Epithelial cell of prostate (primary cell): ENCODE measurements around the gene KLHL11.
"Not testable (repeated sequence)": the region's sequence is repeated elsewhere in the genome, so short reads cannot be mapped to it uniquely, and the experiment has no call there.

Experiments
- DNase-seq: peaks from one replicate; pipeline ENCODE4 v3.0.0-alpha.2; 2011; ENCODE audit warnings: low read depth, low spot score
- H3K27ac ChIP-seq: fragments of 450-650 bp; 2 replicates; pipeline ENCODE4 v1.5.1; 2017; ENCODE audit warnings: mild to moderate bottlenecking

KLHL11 gene

GRCh38 chr17:41840781-41841180 lies 24.4 kb downstream of the KLHL11 start:
- DNase-seq, H3K27ac ChIP-seq: not testable (repeated sequence)

GRCh38 chr17:41839448-41839847 lies 25.8 kb downstream of the KLHL11 start:
- DNase-seq, H3K27ac ChIP-seq: not testable (repeated sequence)

- no peak for DNase-seq
- H3K27ac ChIP-seq = no peak within 1 kb of the TSS
Measured at GRCh38 chr17:41837761-41838538, 27.3 kb downstream of the KLHL11 start, which contains the start of gene KLHL10. Gene KLHL10, plus strand, starts transcription at chr17:41837825. Its CDS starts 108 bp downstream, at chr17:41837933.

DNA sequence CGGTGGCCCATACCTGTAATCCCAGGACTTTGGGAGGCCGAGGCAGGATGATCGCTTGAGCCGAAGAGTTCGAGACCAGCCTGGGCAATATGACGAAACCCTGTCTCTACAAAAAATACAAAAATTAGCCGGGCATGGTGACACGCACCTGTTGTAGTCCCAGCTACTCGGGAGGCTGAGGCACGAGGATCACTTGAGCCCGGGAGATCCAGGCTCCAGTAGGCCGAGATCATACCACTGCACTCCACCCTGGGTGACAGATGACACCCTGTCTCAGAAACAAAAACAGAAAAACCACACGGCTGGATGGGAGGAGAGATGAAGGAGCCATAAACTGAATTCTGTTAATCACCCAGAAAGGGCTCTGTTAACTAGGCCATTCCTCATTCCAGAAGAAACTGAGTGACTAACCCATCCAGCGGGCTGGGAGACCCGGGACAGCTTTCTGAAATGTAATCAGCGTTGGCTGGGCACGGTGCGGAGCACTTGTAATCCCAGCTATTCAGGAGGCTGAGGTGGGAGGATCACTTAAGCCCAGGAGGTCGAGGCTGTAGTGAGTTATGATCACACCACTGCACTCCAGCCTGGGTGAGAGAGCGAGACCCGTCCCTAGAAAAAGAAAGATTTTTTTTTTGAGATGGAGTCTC lies 28.6 kb downstream of the KLHL11 start:
- H3K27ac ChIP-seq = no peak overlapping the region
- DNase-seq = no peak

DNA sequence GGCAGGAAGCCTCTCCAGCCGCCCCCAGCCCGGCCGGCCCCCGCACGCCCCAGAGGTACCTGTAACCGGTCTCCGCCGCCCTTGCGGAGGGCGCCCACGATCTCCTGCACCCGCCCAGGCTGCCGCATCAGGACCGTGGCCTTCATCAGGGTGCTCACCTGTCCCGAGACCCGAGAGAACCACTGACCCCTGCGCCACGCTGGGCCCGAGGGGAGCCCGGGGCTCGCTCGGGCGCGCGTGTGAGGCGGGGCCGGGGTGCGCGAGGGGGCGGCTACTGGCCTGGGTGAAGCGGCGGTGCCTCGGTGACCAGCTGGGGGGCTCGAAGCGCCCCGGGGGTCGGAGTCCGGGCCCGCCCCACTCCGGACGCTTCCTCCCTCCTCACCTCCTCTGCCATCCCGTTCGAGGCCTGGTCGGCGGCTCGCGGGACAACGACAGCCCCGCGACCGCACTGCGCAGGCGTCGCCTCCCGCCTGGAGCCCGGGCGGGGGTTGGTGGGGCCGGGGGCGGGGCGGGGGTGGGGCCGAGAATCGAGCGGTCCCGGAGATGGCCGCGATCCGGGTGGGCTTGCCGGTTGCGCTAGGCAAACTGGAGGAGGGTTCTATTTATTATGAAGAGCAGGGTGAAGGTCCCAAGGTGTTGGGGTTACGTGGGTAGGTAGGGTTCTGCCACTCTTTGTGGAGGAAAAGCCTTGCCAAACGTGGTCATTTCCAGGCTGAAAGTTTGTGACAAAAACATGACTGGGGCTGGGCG lies 29.2 kb downstream of the KLHL11 start, which contains the start of gene NT5C3B:
TSS of gene NT5C3B (minus strand) at position 433 of the 750 bp plus-strand sequence. CDS start at position 394, 39 bp downstream.
- no peak within 1 kb of the TSS for H3K27ac ChIP-seq
- no peak for DNase-seq

DNA sequence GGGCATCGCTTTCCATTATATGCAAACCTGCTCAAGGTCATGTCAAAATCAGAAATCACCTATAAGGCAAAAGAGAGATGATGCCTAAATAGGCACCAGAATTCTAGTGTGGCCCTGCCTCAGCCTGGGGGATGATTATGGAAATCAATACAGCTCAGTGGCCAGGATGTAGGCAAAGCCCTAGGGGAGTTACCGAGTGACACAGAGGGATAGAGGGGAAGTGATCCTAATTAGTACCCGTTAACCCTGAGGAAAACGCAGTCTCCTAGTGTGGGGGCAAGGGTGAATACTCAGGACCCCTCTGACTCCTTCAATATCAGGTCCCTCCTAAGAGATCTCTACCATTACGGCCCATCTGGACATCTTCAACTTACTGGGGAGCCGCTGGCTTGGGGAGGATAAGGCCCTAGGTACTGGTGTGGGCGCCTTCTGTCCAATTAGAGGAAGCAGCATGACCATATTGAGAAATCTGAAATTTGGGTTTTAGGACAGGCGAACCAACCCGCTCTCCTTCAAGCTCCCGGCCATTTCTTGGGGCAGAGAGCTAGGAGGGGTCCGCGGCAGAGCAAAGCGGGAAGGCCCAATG lies 29.9 kb downstream of the KLHL11 start:
- no peak overlapping the region for H3K27ac ChIP-seq
- DNase-seq = no peak

DNA sequence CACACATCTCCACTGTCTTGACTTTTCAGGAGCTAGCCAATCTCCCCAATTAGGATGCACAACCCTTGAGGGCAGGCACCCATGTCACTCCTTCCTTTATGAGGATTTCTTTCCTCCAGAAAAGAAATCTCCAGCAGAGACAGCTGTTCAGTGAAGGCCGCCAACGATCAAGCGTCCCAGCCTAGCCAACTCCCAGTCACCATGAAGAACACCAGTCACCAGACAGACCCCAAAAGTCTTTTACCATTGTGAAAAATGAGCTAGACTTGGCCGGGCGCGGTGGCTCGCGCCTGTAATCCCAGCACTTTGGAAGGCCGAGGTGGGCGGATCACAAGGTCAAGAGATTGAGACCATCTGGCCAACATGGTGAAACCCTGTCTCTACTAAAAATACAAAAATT lies 35.3 kb downstream of the KLHL11 start:
- not testable (repeated sequence) for DNase-seq, H3K27ac ChIP-seq

- H3K27ac ChIP-seq = no peak overlapping the region
- DNase-seq = no peak
Measured at GRCh38 chr17:41825175-41825845, 39.9 kb downstream of the KLHL11 start.

- no peak overlapping the region for H3K27ac ChIP-seq
- no peak for DNase-seq
Measured at GRCh38 chr17:41824086-41824485, 41.1 kb downstream of the KLHL11 start.

- DNase-seq = no peak
- H3K27ac ChIP-seq = no peak overlapping the region
Measured at GRCh38 chr17:41823580-41823979, 41.6 kb downstream of the KLHL11 start.

DNA sequence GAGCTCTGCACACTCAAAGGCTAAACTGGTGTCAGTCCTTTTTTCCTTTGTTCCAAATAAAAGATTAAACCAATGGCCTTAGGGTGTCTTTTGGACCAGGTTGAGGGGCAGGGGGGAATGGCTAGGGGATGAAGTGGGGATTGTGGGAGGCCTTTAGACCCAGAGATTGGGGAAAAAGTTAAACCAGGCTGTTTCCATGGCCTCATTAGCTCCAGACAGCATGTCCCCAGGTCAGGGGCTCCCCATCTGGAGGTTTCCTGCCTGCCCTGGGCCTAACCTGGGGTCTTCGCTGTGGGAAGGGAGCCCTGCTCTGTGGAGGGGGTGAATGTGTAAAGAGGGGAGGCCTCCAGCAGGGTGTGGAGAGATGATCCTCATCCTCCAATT lies 42.1 kb downstream of the KLHL11 start:
- H3K27ac ChIP-seq = no peak overlapping the region
- no peak for DNase-seq

DNA sequence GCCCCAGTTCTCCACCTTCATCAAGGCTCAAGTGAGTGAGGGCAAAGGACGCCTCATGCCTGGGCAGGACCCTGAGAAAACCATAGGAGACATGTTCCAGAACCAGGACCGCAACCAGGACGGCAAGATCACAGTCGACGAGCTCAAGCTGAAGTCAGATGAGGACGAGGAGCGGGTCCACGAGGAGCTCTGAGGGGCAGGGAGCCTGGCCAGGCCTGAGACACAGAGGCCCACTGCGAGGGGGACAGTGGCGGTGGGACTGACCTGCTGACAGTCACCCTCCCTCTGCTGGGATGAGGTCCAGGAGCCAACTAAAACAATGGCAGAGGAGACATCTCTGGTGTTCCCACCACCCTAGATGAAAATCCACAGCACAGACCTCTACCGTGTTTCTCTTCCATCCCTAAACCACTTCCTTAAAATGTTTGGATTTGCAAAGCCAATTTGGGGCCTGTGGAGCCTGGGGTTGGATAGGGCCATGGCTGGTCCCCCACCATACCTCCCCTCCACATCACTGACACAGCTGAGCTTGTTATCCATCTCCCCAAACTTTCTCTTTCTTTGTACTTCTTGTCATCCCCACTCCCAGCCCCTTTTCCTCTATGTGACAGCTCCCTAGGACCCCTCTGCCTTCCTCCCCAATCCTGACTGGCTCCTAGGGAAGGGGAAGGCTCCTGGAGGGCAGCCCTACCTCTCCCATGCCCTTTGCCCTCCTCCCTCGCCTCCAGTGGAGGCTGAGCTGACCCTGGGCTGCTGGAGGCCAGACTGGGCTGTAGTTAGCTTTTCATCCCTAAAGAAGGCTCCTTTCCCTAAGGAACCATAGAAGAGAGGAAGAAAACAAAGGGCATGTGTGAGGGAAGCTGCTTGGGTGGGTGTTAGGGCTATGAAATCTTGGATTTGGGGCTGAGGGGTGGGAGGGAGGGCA lies 42.7 kb downstream of the KLHL11 start:
- H3K27ac ChIP-seq = no peak overlapping the region
- no peak for DNase-seq

DNA sequence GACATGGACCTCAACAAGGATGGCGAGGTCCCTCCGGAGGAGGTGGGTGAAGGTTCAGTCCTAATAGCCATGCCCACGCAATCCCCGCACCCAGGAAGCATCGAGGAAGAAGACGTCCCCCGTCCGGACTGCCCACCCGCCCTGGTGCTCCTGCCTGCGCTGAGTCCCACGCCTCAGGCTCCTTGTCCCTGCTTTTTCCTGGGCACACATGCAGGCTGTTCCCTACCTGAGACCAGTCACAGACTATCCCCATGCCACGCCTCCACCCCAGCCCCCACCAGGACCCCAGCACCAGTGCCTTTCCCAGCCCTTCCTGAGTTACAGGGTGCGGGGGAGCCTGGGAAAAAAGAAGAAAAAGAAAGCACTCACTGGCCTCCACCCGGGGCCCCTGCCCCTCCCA lies 43.4 kb downstream of the KLHL11 start:
- H3K27ac ChIP-seq = no peak overlapping the region
- no peak for DNase-seq

DNA sequence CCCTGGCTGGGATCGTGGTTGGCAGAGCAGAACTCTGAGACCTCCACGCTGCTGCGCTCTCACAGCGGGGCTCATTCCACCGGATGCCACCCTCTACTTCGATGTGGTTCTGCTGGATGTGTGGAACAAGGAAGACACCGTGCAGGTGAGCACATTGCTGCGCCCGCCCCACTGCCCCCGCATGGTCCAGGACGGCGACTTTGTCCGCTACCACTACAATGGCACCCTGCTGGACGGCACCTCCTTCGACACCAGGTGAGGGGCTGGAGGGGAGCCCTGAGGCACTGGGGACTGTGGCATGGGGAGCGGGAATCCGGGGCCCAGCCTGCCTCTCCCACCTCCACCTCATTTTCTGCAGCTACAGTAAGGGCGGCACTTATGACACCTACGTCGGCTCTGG lies 47.2 kb downstream of the KLHL11 start:
- no peak for DNase-seq
- H3K27ac ChIP-seq = no peak overlapping the region

GRCh38 chr17:41816637-41817320 lies 48.4 kb downstream of the KLHL11 start:
- no peak for DNase-seq

DNA sequence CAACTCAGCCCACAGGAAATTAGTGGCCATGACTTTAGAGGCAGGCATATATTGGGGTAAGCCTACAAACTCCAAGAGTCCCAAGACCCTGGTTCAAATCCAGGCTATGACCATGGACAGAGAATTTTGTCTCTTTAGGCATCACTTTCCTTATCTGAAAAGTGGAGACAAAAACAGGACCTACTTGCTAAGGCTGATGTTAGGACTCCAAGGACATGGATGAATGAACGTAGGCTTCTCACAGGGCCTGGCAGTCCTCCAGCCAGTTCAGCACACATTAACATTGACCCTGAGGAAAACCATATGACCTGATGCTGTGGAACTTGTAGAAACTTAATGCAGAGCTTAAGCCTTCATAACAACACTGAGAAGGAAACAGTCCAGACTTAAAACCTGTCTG lies 51.0 kb downstream of the KLHL11 start:
- no peak for DNase-seq
- no peak overlapping the region for H3K27ac ChIP-seq

More at GRCh38 chr17:41816637-41817320, 48.4 kb downstream of the KLHL11 start:
- H3K27ac ChIP-seq = no peak overlapping the region

DNA sequence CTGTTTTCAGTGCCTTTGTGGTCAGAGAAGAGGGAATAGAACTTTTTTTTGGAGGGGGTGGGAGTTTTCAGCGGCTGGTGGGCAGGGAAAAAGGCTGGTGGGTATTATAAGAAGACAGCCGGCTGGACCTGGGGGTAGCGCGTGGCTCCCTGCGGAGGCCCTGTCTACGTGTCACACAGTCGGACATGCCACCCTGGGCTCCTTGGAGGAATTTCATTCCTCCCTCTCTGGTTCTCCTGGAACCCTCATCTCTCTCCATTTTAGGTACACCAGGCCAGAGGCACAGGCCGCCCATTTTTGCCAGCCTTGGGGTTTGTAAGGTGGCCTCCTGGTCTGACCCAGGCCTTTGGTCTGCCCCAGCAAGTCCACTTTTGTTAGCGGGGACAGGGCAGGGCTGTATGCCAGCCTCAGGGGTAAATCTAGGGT lies 51.5 kb downstream of the KLHL11 start:
- H3K27ac ChIP-seq = no peak overlapping the region
- no peak for DNase-seq

GRCh38 chr17:41813152-41813680 lies 52.0 kb downstream of the KLHL11 start:
- peak overlapping the region; percentile 77 for H3K27ac ChIP-seq
- no peak for DNase-seq
